Mesothelial cell of epicardium (in vitro differentiated cells): ENCODE data around the gene BCL2L12. TPM values are rescaled to one million over a fixed set of nuclear protein-coding genes. Genes with fewer than 3 reads are reported as not detected.

ENCODE experiments used
- DNase-seq, 2 experiments: peaks; one replicate each; pipeline ENCODE4 v3.0.0; 2021; ENCODE audit warnings: low spot score in 2 of 2; ENCODE audit not compliant: unreplicated experiment in 2 of 2
- H3K27ac Mint-ChIP-seq: 2 replicates; pipeline ENCODE4 v1.8.0; 2021; ENCODE audit warnings: mixed read lengths
- H3K27me3 Mint-ChIP-seq: 2 replicates; pipeline ENCODE4 v1.8.0; 2021; ENCODE audit warnings: low read depth, mixed read lengths
- H3K36me3 Mint-ChIP-seq: 2 replicates; pipeline ENCODE4 v1.8.0; 2021; ENCODE audit warnings: mixed read lengths
- H3K4me1 Mint-ChIP-seq: 2 replicates; pipeline ENCODE4 v1.8.0; 2021; ENCODE audit warnings: mixed read lengths
- H3K4me3 Mint-ChIP-seq: 2 replicates; pipeline ENCODE4 v1.8.0; 2021; ENCODE audit warnings: mild to moderate bottlenecking, moderate library complexity, mixed read lengths
- H3K9me3 Mint-ChIP-seq: 2 replicates; pipeline ENCODE4 v1.8.0; 2021; ENCODE audit warnings: mixed read lengths
- total RNA-seq: library from RNA; stranded (reverse); gene quantifications from 3 replicates; pipeline ENCODE4 v1.2.1, GENCODE V29; 2021
- TF ChIP-seq, protein P1 (sequence below): fragments of 200-600 bp; sonication (generic); IDR thresholded peaks from one replicate; pipeline ENCODE4 v1.5.0; 2021; ENCODE audit warnings: antibody characterized with exemption; ENCODE audit not compliant: unreplicated experiment

The BCL2L12 gene
- total RNA-seq, 1 donor from 2014 or later, result 44.7 TPM

DNA sequence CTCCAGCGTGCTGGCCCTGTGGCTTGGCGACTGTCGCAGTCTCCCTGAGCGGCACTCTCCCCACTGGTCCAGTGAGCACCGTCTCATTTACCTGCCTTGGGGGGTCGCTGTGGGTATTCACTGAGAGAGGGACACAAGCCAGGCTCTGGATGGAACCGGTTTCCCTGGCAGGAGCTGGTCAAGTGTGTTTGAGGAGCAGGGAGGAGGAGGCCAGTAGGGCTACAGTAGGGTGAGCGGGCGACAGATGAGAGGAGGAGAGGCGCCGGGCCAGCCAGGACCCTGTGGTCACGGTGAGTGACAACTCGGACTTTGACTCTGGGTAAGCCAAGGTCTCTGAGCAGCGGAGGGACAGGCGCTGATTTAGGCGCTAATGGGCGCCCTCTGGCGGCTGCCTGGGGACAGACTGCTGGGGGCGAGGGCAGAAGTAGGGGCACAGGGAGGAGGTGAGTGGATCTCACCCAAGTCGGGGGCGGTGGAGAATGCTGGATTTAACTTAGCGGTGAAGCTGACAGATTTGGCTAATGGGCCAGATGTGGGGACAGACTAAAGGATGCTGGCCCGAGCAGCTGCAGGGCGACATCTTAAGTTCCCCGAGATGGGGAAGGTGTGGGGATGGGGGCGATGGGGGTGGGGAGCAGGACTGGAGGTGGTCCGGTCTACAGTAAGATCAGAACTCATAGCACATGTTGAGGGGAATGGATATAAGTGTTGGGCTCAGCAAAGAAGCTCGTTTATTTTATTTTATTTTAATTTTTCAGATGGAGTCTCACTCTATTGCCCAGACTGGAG lies 6.6 kb downstream of the BCL2L12 start:
- peak; percentile 60 to 83 for DNase-seq
- Mint-ChIP-seq H3K27ac (peak overlapping the region; percentile 90), H3K36me3 (peaks cover 6% of the 10 kb centered on the region), H3K9me3 (no peaks in the 10 kb centered on the region), H3K27me3 (no peaks in the 10 kb centered on the region), H3K4me1 (peaks cover 10% of the 10 kb centered on the region), H3K4me3 (peak overlapping the region; percentile 66)
- TF ChIP-seq, protein P1, sequence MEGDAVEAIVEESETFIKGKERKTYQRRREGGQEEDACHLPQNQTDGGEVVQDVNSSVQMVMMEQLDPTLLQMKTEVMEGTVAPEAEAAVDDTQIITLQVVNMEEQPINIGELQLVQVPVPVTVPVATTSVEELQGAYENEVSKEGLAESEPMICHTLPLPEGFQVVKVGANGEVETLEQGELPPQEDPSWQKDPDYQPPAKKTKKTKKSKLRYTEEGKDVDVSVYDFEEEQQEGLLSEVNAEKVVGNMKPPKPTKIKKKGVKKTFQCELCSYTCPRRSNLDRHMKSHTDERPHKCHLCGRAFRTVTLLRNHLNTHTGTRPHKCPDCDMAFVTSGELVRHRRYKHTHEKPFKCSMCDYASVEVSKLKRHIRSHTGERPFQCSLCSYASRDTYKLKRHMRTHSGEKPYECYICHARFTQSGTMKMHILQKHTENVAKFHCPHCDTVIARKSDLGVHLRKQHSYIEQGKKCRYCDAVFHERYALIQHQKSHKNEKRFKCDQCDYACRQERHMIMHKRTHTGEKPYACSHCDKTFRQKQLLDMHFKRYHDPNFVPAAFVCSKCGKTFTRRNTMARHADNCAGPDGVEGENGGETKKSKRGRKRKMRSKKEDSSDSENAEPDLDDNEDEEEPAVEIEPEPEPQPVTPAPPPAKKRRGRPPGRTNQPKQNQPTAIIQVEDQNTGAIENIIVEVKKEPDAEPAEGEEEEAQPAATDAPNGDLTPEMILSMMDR, result peak; percentile 82

DNA sequence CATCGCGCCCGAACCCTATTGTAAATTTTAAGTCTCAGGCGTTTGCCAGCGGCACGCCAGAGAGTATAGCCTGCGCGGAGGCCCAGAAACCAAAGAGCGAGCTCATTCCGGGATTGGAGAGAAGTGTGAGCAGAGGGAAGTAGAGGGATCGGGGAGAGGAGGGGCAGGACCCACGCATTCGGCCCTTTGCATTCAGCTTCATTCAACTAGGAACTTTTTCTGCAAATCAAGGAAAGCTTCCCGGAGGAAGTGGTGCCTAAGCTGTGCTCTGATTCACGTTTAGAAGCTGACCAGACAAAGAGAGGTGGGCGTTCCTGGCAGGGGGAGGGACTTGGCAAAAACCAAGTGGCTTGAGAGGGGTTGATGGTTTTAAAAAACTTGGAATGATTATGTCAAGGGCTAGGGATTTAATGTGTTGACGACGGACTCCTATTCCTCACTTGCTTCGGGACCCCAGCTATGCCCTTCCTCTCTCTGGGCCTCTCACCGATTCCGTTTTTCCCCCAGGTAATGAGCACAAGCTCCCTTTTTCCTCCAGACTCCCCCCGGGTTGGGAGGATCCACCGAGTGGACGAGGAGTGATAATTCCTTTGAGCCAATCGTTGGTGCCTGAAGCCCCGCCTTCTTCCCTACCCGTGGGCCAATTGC lies 10.5 kb downstream of the BCL2L12 start:
- Mint-ChIP-seq H3K4me3 (peak overlapping the region; percentile 86), H3K36me3 (peaks cover 4% of the 10 kb centered on the region), H3K9me3 (no peaks in the 10 kb centered on the region), H3K27ac (peak overlapping the region; percentile 100), H3K4me1 (peaks cover 29% of the 10 kb centered on the region), H3K27me3 (no peaks in the 10 kb centered on the region)
- TF ChIP-seq, protein P1, result no peak
- DNase-seq, result no peak

DNA sequence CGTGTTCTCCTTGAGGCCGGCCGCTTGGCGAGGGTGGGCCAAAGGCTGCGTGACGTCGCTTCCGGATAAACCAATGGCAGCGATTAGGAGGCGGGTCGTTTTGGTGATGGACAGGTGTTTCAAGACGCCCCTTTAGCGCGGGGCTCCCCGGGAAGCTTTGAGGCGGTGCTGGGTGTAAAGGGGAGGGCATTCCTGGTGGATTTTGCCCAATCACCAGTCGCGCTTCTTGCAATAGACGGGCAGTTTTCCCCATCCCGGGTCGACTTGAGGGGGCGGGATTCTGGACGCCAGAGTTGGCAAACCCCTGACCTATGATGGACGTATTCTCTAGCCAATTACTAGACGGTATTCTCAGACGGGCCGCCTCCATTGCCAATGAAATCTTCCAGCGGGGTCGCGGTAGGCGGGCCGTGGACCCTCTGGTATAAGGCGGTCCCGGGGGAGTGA lies 11.1 kb downstream of the BCL2L12 start:
- Mint-ChIP-seq H3K4me3 (peak overlapping the region; percentile 86), H3K27ac (peak overlapping the region; percentile 100), H3K36me3 (peaks cover 3% of the 10 kb centered on the region), H3K27me3 (no peaks in the 10 kb centered on the region), H3K9me3 (no peaks in the 10 kb centered on the region), H3K4me1 (peaks cover 28% of the 10 kb centered on the region)
- TF ChIP-seq, protein P1, result no peak
- peak; percentile 98 to 99 for DNase-seq

DNA sequence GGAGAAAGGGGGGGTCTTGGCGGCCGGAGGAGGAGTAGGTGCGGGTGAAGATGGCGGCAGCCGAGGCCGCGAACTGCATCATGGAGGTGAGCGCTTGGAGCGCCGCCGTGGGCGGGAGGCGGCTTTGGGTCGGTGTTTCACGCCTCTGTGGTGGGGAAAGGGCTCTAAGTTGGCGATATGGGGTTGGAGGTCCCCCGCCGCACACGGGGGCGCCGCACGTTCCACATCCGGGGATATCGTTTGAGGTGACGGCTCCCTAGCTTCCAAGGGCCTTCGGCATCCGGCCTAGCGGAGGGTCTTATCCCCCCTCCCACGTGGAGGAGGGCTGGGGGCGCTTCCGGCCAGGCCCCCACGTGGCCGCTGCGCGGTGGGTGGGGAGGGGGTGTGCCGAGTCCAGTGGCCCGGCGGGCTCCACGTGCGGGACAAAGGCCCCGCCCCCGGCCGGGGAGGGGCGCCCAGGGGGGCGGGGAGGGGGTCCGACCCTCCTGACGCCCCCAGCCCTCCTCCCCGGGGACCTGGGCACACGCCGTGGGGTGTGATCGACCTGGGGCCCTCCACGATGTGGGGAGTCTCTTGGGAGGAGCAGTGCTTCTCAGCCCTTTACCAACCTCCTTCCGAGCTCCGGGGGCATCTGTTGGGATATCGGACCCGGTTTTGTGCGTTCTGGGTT lies 11.6 kb downstream of the BCL2L12 start, which contains the start of gene PRMT1:
Gene PRMT1, plus strand, starts transcription at position 41 of the 670 bp plus-strand sequence. Its CDS starts 10 bp downstream, at position 51.
- Mint-ChIP-seq H3K9me3 (no peaks in the 10 kb centered on the region), H3K4me3 (peak within 1 kb of the TSS; percentile 86), H3K27ac (peak within 1 kb of the TSS; percentile 100), H3K36me3 (peaks cover 2% of the 10 kb centered on the region), H3K4me1 (peaks cover 23% of the 10 kb centered on the region), H3K27me3 (no peaks in the 10 kb centered on the region)
- peak; percentile 57 to 71 for DNase-seq
- TF ChIP-seq, protein P1, result no peak

DNA sequence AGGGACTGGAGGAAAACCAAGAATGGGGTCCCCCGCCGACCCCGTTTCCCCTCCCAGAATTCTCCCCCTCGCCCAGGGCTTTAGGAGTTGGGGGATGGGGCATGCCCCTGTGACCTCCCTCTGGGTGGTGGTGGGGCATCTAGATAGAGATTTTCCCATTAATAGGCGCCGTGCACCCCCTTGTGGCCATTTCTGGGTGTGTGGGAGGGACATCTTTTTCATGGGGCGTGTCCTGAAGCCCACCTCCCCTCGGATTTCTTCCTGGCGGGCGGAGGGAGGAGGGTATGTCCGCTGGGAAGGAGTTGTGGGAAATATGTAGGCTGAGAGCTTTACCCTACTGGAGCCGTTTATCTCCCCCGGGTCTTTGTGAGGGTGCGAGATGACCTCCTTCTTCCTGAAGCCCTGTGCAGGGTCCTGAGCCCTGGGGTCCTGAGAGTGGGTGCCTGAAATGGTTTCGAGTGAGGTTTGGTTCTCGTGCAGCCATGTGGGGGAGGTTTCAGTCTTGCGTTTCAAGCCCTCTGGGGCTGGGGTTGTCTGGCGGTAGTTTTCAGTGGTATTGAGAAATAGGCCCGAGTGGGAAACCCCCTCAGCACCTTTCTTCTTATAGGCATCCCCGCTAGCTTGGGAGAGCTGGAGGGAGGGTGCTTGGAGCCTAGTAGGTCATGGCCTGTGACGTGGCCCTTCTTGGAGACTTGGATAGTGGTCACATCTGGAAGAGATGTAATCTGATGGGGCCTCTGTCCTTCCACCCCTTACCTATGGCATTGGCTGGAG lies 12.4 kb downstream of the BCL2L12 start:
- H3K27ac Mint-ChIP-seq, result peak overlapping the region; percentile 98
- peak overlapping the region; percentile 86 for H3K4me3 Mint-ChIP-seq
- no peaks in the 10 kb centered on the region for H3K27me3 Mint-ChIP-seq
- peaks cover 4% of the 10 kb centered on the region for H3K36me3 Mint-ChIP-seq
- H3K9me3 Mint-ChIP-seq, result no peaks in the 10 kb centered on the region
- peak; percentile 74 to 92 for DNase-seq
- H3K4me1 Mint-ChIP-seq, result peaks cover 22% of the 10 kb centered on the region
- TF ChIP-seq, protein P1, result peak; percentile 77
